T-helper 2 cell treated with Interferon-gamma antibody and Interleukin-4, amounts not matched to agents 5 μg/mL and 100 μg/mL, for 36 hours (primary cell): ENCODE data around the gene LRRC55.

Experiments used
- DNase-seq: peaks from one replicate; pipeline ENCODE4 v3.0.0; 2021; ENCODE audit warnings: low spot score
- H3K27ac Mint-ChIP-seq: one replicate; pipeline ENCODE4 v1.8.0; 2021; ENCODE audit warnings: mild to moderate bottlenecking, mixed read lengths
- H3K27me3 Mint-ChIP-seq: one replicate; pipeline ENCODE4 v1.8.0; 2021; ENCODE audit warnings: low read depth, mixed read lengths
- H3K36me3 Mint-ChIP-seq: one replicate; pipeline ENCODE4 v1.8.0; 2021; ENCODE audit warnings: low read depth, mixed read lengths
- H3K4me1 Mint-ChIP-seq: one replicate; pipeline ENCODE4 v1.8.0; 2021; ENCODE audit warnings: low read depth, mixed read lengths
- H3K4me3 Mint-ChIP-seq: one replicate; pipeline ENCODE4 v1.8.0; 2022; ENCODE audit warnings: mild to moderate bottlenecking, moderate library complexity, mixed read lengths
- H3K9me3 Mint-ChIP-seq: one replicate; pipeline ENCODE4 v1.8.0; 2021; ENCODE audit warnings: mixed read lengths

The LRRC55 gene

DNA sequence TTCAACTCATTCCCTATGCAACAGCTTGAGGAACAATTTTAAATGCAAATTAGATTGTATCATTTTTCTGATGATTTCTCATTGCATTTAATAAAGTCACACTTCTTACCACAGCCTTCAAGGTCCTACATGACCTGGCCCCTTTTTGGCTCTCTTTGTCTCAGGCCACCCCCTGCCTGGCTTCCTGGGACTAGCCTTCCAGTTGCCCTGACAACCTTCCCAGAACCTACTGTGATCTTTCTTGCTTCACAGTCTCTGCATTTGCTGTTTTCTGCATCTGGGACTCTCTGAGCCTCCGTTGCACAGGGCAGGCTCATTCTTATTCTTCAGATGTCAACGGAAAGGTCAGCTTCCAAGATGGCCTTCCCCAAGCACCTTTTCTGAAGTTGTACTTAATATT lies 42.4 kb downstream of the LRRC55 start:
- H3K9me3 Mint-ChIP-seq: no peaks in the 10 kb centered on the region
- H3K4me1 Mint-ChIP-seq: no peaks in the 10 kb centered on the region
- no peaks in the 10 kb centered on the region for H3K36me3 Mint-ChIP-seq
- DNase-seq: no peak
- H3K27me3 Mint-ChIP-seq: no peaks in the 10 kb centered on the region
- H3K4me3 Mint-ChIP-seq: no peak overlapping the region
- no peak overlapping the region for H3K27ac Mint-ChIP-seq

DNA sequence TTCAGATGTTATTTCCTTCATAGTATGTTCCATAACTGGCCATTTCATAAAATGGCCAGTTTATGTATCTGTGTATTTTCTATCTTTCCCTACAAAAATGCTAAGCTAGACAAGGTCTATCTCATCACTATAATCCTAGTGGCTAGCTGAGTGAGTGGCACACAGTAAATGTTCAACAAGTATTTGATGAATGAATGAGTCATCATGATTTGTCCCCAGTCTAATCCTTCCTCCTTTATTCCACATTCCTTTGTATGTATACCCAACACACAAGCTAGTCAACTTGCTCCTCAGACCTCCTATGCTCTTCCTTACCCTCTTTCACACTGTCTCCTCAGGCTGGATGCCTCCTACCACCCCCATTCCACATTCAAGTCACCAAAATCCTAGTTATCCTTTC lies 42.8 kb downstream of the LRRC55 start:
- Mint-ChIP-seq H3K9me3 (no peaks in the 10 kb centered on the region), H3K27ac (no peak overlapping the region), H3K36me3 (no peaks in the 10 kb centered on the region), H3K27me3 (peaks cover 2% of the 10 kb centered on the region), H3K4me3 (no peak overlapping the region), H3K4me1 (no peaks in the 10 kb centered on the region)
- no peak for DNase-seq

DNA sequence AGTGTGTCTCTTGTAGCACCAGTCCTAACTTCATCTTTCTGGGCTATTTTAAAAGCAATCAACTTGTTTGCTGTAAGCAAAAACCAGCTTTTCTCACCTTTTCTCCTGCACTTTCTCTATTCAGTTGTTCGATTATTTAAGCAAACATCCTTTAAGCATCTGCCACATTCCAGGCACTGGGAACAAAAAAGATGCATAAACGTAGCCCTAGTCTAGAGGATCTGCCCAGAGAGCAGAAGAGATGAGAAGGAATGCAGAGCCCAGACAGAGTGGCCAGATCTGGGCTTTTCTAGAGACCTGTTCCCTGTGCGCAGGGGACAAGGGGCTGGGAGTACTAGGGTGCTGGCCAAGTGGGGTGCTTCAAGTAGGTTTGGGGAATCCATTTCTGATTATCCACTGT lies 46.8 kb downstream of the LRRC55 start:
- Mint-ChIP-seq H3K27me3 (peaks cover 35% of the 10 kb centered on the region), H3K4me1 (no peaks in the 10 kb centered on the region), H3K4me3 (no peak overlapping the region), H3K27ac (no peak overlapping the region), H3K9me3 (no peaks in the 10 kb centered on the region), H3K36me3 (no peaks in the 10 kb centered on the region)
- DNase-seq: no peak

DNA sequence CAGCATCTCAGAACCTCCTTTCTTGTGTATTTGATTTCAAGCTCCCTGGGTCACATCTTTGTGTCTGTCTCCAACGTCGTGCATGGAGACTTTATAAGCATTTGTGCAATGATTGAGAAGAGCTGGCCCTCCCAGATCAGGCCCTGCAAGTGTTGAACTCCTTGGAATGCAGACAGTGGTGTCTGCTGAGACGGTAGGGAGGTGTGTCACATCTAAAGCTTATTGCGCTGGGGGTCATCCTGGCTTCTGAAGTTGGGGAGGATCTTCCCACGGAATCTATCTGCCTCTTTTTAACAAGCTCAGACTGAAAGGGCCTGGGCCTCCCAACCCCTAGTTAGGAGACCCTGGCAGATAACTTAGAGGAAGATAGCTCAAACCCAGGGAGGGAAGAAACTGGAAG lies 48.6 kb downstream of the LRRC55 start:
- H3K9me3 Mint-ChIP-seq: no peaks in the 10 kb centered on the region
- H3K27me3 Mint-ChIP-seq: peaks cover 44% of the 10 kb centered on the region
- no peak overlapping the region for H3K4me3 Mint-ChIP-seq
- DNase-seq: no peak
- H3K36me3 Mint-ChIP-seq: no peaks in the 10 kb centered on the region
- no peak overlapping the region for H3K27ac Mint-ChIP-seq
- no peaks in the 10 kb centered on the region for H3K4me1 Mint-ChIP-seq

DNA sequence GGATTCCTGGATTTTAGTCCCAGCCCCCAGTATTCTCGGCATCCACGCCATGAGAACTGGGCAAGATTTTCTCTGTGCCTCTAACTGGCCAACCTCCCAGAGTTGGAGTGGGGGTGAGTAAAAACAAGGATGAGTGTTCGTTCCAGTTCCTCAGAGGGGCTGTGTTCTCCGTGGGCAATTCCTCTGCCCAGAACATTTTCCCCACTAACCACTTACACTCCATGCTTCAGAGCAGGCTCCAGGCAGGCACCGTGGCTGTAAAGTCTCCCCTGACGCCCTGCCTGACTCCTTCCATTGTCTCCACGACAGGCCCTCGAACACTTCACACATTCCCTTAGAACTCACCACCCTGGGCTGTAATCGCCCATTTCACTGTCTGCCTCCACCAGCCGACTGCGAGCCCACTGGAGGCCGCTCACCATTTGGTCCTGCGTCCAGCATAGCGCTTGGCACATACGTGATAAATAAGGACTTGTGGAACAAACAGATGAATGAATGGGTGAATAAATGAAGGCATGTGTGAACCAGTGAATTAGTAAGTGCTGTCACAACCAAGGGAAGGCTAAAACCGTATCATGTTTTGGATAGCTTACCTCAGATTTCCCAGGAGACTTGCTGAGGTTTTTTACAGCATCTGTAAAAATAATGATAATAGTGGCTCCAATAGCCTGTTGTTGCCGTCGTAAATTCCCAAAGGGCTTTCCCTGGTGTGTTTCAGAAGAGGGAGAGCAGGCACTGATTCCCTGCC lies 49.2 kb downstream of the LRRC55 start:
- no peaks in the 10 kb centered on the region for H3K4me1 Mint-ChIP-seq
- H3K27me3 Mint-ChIP-seq: peaks cover 48% of the 10 kb centered on the region
- no peak overlapping the region for H3K27ac Mint-ChIP-seq
- no peaks in the 10 kb centered on the region for H3K9me3 Mint-ChIP-seq
- no peaks in the 10 kb centered on the region for H3K36me3 Mint-ChIP-seq
- no peak for DNase-seq
- H3K4me3 Mint-ChIP-seq: no peak overlapping the region

DNA sequence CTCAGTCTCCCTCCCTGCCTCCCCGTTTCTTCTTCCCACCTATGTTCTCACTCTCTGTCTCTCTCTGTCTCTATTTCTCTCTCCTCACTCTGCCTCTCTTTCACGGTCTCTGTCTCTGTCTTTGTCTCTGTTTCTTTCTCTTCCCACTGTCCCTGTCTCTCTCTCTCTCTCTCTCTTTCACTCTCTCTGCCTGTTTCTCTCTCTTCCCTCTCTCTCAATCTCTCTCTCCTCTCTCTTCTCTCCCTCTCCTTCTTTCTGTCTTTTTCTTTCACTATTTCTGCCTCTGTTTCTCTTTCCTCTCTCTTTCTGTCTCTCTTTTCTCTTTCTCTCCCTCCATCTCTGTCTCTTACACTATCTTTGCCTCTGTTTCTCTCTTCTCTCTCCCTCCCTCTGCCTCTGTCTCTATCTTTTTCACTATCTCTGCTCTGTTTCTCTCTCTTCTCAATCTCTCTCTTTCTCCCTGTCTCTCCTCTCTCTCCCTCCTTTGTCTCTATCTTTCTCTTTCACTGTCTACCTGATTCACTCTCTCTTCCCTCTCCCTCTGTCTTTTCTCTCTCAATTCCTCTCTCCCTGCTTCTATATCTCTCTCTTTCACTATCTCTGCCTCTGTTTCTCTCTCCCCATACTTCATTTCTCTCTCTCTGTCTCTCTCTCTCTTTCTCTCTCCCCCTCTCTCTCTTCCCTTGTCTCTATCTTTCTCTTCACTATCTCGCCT lies 49.9 kb downstream of the LRRC55 start:
- Mint-ChIP-seq H3K36me3 (no peaks in the 10 kb centered on the region), H3K27me3 (peaks cover 49% of the 10 kb centered on the region), H3K4me3 (no peak overlapping the region), H3K9me3 (no peaks in the 10 kb centered on the region), H3K27ac (no peak overlapping the region), H3K4me1 (no peaks in the 10 kb centered on the region)
- no peak for DNase-seq

DNA sequence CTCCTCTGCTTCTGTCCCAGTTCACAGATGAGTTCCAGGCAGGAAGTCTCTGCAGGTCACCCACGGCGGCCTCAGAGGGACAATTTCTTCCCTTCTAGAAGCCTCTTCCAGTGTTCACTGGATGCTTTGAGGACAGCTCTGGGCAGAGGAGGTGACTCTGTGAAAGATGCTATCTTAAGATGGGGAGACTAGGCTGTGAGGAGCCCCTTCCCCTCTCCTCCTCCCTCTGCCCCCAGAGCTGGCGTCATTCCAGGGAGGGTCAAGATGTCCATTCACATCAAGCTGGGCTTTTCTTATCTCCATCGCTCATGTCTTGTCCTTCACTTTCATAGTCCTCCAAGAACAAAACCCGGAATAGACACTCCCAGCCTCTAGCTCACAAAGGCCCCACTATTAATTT lies 51.9 kb downstream of the LRRC55 start:
- peaks cover 59% of the 10 kb centered on the region for H3K27me3 Mint-ChIP-seq
- H3K4me3 Mint-ChIP-seq: no peak overlapping the region
- no peak for DNase-seq
- H3K4me1 Mint-ChIP-seq: peaks cover 6% of the 10 kb centered on the region
- H3K36me3 Mint-ChIP-seq: no peaks in the 10 kb centered on the region
- H3K27ac Mint-ChIP-seq: no peak overlapping the region
- H3K9me3 Mint-ChIP-seq: no peaks in the 10 kb centered on the region

DNA sequence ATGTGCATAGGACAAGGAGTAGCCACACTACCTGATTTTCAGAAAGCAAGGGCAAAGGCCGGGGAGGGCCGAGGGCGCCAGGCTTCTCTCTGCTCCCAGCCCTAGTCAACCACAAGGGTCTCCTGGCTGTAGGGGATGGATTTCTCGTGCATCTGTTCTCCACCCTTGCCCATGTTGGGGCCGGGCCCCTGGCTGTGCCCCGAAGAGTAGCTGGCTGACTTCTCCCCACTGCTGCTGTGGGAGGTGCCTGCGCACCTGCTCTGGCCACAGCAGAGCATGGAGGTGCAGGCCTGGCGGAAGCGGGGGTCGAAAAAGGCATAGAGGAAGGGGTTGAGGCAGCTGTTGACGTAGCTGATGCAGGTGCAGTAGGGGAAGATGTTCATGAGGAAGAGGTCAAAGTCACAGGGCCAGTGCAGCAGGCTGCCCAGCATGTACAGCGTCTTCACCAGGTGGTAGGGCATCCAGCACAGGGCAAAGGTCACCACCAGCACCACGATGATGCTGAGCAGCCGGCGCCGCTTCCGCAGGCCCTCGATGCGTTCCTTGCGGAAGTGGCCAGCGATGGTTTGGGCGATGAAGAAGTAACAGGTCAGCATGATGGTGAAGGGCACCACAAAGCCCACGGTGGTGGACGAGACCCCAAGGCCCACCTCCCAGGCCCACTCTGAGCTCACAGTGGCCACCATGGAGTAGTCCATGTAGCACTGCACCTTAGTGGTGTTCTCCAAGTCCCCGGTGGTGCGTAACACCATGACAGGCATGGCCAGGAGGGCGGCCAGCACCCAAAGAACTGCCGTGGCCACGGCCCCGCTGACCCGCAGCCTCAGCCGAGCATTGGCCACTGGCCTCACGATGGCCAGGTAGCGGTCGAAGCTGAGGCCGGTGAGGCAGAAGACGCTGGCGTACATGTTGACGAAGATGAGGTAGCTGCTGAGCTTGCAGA lies 54.3 kb downstream of the LRRC55 start:
- Mint-ChIP-seq H3K27ac (no peak overlapping the region), H3K27me3 (peaks cover 46% of the 10 kb centered on the region), H3K4me1 (peaks cover 6% of the 10 kb centered on the region), H3K36me3 (no peaks in the 10 kb centered on the region), H3K9me3 (no peaks in the 10 kb centered on the region), H3K4me3 (no peak overlapping the region)
- no peak for DNase-seq

DNA sequence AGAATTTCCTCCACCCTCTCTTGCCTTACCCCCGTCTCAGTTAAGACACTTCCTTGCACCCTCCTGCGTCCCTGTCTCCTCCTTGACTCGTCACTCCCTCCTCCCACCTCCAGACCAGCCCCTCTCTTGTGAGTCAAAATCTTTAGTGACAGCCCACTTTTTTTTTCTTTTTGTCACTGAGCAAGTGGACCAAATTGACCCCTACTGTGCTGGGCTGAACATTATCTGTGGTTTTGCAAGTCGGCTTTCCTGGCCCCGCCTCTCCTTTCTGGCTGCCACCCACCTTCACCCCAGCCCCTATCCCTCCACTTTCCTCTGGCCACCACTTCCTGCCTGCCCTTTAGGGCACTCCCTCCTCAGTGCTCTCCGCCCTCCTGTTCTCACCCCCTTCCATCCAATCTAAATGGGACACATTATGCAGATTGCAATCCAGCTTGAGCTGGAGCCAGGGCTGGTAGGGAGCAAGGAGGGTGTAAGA lies 55.5 kb downstream of the LRRC55 start, which contains the start of gene APLNR:
Gene APLNR (minus strand): TSS at position 47 of the 478 bp plus-strand sequence. CDS start 246 bp downstream, outside the sequence.
- DNase-seq: no peak
- Mint-ChIP-seq H3K36me3 (no peaks in the 10 kb centered on the region), H3K27me3 (peaks cover 36% of the 10 kb centered on the region), H3K27ac (no peak within 1 kb of the TSS), H3K4me3 (no peak within 1 kb of the TSS), H3K4me1 (peaks cover 6% of the 10 kb centered on the region), H3K9me3 (no peaks in the 10 kb centered on the region)

DNA sequence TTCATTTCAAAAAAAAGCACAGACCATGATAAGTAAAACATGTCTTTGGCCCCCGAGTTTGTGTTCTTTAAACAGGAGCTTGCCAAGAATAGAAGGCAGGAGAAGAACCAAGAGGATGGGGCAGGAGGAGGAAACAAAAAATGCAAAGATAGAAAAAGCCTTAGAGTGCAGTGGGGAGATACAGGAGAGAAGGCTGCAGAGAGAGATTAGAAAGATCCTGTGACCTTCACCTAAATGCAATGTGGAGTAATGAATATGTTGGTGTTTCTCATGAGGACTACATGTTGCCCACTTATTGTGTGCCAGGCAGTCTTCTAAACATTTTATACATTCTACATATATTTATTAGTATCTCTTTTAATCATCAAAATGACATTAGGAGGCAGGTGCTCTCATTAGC lies 57.6 kb downstream of the LRRC55 start:
- no peak overlapping the region for H3K4me3 Mint-ChIP-seq
- peaks cover 20% of the 10 kb centered on the region for H3K27me3 Mint-ChIP-seq
- no peaks in the 10 kb centered on the region for H3K36me3 Mint-ChIP-seq
- H3K9me3 Mint-ChIP-seq: no peaks in the 10 kb centered on the region
- no peak for DNase-seq
- H3K27ac Mint-ChIP-seq: no peak overlapping the region
- H3K4me1 Mint-ChIP-seq: peaks cover 6% of the 10 kb centered on the region

DNA sequence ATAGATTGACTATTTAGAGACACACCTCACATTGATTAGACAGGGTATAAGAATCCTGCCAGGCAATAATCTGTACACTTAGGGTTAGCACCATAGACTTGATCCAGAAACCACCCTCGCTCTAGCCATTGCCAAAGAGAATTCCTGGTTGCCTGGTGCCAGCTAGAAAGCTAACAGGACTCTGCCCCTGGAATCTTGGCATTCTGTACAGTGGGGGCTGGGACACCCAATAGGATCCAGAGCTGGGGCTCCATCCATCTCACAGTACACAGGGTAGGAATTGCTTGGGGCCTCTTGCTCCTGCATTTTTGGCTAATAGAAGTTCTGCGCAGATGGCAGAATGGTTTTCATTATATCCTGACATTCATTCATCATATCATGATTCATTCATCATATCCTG lies 58.3 kb downstream of the LRRC55 start:
- H3K27me3 Mint-ChIP-seq: peaks cover 17% of the 10 kb centered on the region
- H3K9me3 Mint-ChIP-seq: no peaks in the 10 kb centered on the region
- DNase-seq: no peak

DNA sequence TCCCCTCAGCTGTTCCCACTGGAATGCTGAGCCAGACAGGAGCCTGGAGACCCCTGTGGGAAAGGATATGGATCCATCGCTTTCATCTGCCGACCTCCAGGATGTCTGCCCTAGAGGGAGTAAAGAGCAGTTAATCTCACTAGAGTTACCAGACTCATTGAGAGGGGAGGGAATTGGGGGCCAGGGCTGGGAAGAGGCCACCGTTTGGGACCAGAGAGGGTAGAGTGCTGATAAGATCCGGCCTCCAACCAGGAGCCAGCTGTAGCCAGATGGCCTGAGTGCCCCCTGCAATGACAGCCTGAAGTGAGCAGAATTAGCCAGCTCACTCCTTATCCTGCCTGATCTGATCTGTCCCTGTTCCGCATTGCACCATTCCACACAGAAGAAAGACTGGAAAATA lies 59.0 kb downstream of the LRRC55 start:
- H3K4me3 Mint-ChIP-seq: no peak overlapping the region
- no peaks in the 10 kb centered on the region for H3K36me3 Mint-ChIP-seq
- no peak for DNase-seq
- H3K4me1 Mint-ChIP-seq: peaks cover 9% of the 10 kb centered on the region
- peaks cover 13% of the 10 kb centered on the region for H3K27me3 Mint-ChIP-seq
- H3K27ac Mint-ChIP-seq: no peak overlapping the region
- H3K9me3 Mint-ChIP-seq: no peaks in the 10 kb centered on the region

More for the DNA sequence above, 58.3 kb downstream of the LRRC55 start:
- Mint-ChIP-seq H3K27ac (no peak overlapping the region), H3K36me3 (no peaks in the 10 kb centered on the region), H3K4me3 (no peak overlapping the region), H3K4me1 (peaks cover 9% of the 10 kb centered on the region)
